Measurements from ENCODE around the gene ZNF442.
"Not testable (repeated sequence)": the region's sequence is repeated elsewhere in the genome, so short reads cannot be mapped to it uniquely, and the experiment has no call there.

DNA sequence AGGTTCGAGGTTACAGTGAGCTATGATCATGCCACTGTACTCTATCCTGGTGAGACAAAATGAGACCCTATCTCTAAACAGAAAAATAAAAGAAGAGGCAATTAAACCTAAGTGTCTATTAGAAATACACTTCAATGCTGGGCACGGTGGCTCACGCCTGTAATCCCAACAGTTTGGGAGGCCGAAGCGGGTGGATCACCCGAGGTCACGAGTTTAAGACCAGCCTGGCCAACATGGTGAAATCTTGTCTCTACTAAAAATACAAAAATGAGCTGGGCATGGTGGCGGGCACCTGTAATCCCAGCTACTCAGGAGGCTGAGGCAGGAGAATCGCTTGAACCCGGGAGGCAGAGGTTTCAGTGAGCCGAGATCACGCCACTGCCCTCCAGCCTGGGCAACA, 56.6 kb downstream of the ZNF442 start:
- TF ChIP-seq, protein P1, sequence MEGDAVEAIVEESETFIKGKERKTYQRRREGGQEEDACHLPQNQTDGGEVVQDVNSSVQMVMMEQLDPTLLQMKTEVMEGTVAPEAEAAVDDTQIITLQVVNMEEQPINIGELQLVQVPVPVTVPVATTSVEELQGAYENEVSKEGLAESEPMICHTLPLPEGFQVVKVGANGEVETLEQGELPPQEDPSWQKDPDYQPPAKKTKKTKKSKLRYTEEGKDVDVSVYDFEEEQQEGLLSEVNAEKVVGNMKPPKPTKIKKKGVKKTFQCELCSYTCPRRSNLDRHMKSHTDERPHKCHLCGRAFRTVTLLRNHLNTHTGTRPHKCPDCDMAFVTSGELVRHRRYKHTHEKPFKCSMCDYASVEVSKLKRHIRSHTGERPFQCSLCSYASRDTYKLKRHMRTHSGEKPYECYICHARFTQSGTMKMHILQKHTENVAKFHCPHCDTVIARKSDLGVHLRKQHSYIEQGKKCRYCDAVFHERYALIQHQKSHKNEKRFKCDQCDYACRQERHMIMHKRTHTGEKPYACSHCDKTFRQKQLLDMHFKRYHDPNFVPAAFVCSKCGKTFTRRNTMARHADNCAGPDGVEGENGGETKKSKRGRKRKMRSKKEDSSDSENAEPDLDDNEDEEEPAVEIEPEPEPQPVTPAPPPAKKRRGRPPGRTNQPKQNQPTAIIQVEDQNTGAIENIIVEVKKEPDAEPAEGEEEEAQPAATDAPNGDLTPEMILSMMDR (IDR thresholded peaks at IDR 0.05) = not testable (repeated sequence)
- not testable (repeated sequence) for TF ChIP-seq EZH2 (IDR thresholded peaks at IDR 0.05)

Measured in neural progenitor cell (in vitro differentiated cells).